Nephron (organoid): ENCODE measurements around the gene ROPN1.
"Not testable (repeated sequence)": the region's sequence is repeated elsewhere in the genome, so short reads cannot be mapped to it uniquely, and the experiment has no call there.

Experiments
- H3K27ac Mint-ChIP-seq, 3 experiments: 2 replicates each; pipeline ENCODE4 v1.8.0; 2020; ENCODE audit warnings: mixed read lengths in 3 of 3, mild to moderate bottlenecking in 2 of 3, moderate library complexity in 1 of 3
- H3K27me3 Mint-ChIP-seq: 2 replicates; pipeline ENCODE4 v1.8.0; 2021; ENCODE audit warnings: low read depth, mild to moderate bottlenecking, moderate library complexity, mixed read lengths
- H3K36me3 Mint-ChIP-seq: 2 replicates; pipeline ENCODE4 v1.8.0; 2020; ENCODE audit warnings: low read depth, mixed read lengths
- H3K4me1 Mint-ChIP-seq: 2 replicates; pipeline ENCODE4 v1.8.0; 2020; ENCODE audit warnings: mixed read lengths
- H3K4me3 Mint-ChIP-seq, 3 experiments: 2 replicates each; pipeline ENCODE4 v1.8.0; 2020; ENCODE audit warnings: mild to moderate bottlenecking in 3 of 3, mixed read lengths in 3 of 3, moderate library complexity in 2 of 3
- H3K9me3 Mint-ChIP-seq: 2 replicates; pipeline ENCODE4 v1.8.0; 2020; ENCODE audit warnings: mixed read lengths
- TF ChIP-seq, protein P1 (sequence below), 3 experiments: fragments of 200-600 bp; sonication (generic); IDR thresholded peaks; one replicate each; pipeline ENCODE4 v1.5.0; 2021; ENCODE audit warnings: antibody characterized with exemption in 3 of 3; ENCODE audit not compliant: unreplicated experiment in 3 of 3

Gene ROPN1

DNA sequence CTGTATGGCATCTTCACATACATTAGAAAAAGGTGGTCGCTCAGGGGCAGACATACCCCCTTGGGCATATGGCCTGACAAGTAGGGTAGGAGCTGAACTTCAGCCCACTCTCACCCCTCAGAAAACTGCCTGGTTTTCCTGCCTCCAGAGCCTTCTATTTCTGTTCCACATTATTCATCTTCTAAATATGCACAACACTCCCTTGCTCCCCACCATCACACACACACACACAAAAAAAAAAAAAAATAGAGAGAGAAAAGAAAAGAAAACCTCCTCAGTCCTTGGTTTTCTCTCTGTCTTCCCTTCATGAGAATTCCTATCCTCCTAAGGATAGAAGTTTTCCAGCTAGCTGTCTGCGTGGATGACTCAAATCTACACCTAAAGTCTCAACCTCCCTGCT, 5.6 kb upstream of the ROPN1 start:
- Mint-ChIP-seq H3K27ac (no peak overlapping the region), H3K4me1 (peaks cover 1% of the 10 kb centered on the region), H3K36me3 (no peaks in the 10 kb centered on the region), H3K27me3 (peaks cover 25% of the 10 kb centered on the region), H3K4me3 (no peak overlapping the region), H3K9me3 (peaks cover 9% of the 10 kb centered on the region)
- TF ChIP-seq, protein P1, sequence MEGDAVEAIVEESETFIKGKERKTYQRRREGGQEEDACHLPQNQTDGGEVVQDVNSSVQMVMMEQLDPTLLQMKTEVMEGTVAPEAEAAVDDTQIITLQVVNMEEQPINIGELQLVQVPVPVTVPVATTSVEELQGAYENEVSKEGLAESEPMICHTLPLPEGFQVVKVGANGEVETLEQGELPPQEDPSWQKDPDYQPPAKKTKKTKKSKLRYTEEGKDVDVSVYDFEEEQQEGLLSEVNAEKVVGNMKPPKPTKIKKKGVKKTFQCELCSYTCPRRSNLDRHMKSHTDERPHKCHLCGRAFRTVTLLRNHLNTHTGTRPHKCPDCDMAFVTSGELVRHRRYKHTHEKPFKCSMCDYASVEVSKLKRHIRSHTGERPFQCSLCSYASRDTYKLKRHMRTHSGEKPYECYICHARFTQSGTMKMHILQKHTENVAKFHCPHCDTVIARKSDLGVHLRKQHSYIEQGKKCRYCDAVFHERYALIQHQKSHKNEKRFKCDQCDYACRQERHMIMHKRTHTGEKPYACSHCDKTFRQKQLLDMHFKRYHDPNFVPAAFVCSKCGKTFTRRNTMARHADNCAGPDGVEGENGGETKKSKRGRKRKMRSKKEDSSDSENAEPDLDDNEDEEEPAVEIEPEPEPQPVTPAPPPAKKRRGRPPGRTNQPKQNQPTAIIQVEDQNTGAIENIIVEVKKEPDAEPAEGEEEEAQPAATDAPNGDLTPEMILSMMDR (IDR thresholded peaks at IDR 0.05; ENCODE audit: unreplicated experiment in 3 of 3): no peak

DNA sequence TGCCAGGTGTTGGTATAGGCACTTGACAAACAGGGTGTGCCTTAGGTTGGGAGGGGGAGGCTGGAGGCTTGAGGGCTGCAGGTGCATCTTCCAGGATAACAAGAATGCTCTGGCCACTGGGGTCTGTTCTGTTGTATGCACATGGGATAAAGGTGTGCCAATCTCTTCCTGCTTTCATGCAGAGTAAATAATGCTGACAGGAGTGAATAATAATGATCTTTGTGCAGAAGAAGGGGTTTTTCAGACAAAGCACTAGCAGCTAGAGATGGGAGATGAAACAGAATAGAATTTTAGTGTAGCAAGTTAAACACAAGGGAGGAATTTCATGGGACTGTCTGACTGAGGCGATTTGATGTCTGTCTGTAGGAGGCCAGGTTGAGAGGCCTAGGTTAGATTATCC, 1.9 kb upstream of the ROPN1 start:
- TF ChIP-seq, protein P1 (IDR thresholded peaks at IDR 0.05; ENCODE audit: unreplicated experiment in 3 of 3): no peak
- no peak overlapping the region for H3K4me3 Mint-ChIP-seq
- no peaks in the 10 kb centered on the region for H3K36me3 Mint-ChIP-seq
- H3K4me1 Mint-ChIP-seq: no peaks in the 10 kb centered on the region
- H3K27me3 Mint-ChIP-seq: peaks cover 25% of the 10 kb centered on the region
- H3K9me3 Mint-ChIP-seq: peaks cover 12% of the 10 kb centered on the region
- no peak overlapping the region for H3K27ac Mint-ChIP-seq

DNA sequence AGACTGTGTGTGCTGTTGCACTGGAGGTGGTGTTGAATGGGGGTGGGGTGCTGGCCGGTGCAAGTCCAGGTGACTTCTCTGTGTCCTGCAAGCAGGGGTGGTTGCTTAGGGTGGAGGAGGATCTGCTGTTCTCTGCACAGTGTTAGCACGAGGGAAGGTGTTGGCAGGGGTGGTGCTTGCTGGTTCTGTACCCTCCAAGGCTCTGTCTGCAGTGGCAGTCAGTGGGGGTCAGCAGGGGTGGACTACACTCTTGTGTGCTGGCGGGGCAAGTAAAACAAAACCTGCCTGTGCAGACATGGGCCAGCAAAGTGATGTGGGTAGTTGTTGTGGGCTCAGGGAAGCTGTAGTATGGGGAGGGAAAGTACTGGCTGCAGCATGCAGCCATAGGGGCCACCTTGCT, 5.5 kb downstream of the ROPN1 start:
- TF ChIP-seq, protein P1 (IDR thresholded peaks at IDR 0.05; ENCODE audit: unreplicated experiment in 3 of 3): no peak
- Mint-ChIP-seq H3K4me3 (no peak overlapping the region), H3K27me3 (peaks cover 55% of the 10 kb centered on the region), H3K9me3 (peaks cover 17% of the 10 kb centered on the region), H3K27ac (no peak overlapping the region), H3K36me3 (no peaks in the 10 kb centered on the region), H3K4me1 (peaks cover 5% of the 10 kb centered on the region)

DNA sequence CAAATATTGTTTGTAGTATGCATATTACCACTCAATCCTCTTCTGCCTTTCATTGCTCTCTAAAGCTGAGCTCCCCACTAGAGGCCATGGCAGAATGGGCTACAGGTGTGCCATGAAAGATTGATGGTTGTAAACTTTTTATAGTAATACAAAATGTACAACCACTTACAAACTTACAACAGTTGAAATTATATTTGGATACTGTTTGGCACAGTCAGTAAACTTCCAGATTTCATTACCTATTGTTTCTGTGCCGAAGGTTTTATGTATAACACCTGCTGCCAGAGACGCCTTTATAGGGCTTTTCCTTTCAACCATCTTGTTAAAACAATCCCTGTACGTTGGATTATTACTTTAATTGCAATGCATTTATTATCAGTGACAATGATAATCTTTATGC, 7.0 kb downstream of the ROPN1 start:
- peaks cover 5% of the 10 kb centered on the region for H3K4me1 Mint-ChIP-seq
- peaks cover 15% of the 10 kb centered on the region for H3K9me3 Mint-ChIP-seq
- TF ChIP-seq, protein P1 (IDR thresholded peaks at IDR 0.05; ENCODE audit: unreplicated experiment in 3 of 3): no peak
- no peaks in the 10 kb centered on the region for H3K36me3 Mint-ChIP-seq
- H3K27me3 Mint-ChIP-seq: peaks cover 59% of the 10 kb centered on the region
- H3K27ac Mint-ChIP-seq: no peak overlapping the region
- no peak overlapping the region for H3K4me3 Mint-ChIP-seq

DNA sequence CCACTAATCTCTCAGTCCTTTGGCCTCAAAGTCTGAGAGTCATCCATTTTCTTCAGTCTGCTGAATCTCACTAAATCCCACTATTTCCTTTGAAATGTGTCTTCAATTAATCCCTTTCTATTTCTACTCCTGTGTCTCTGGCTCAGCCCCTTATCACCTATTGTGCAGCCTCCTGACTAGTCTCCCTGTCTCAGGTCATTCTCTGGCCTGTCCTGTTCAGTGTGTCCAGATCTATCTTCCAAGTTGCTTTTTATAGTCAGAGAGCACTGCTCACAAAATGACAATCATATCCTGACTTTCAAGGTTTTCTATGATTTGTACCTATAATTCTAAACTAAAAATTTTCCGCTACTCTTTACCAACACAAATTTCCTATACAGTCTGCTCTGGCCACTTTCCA, 7.6 kb downstream of the ROPN1 start:
- no peaks in the 10 kb centered on the region for H3K36me3 Mint-ChIP-seq
- peaks cover 14% of the 10 kb centered on the region for H3K9me3 Mint-ChIP-seq
- H3K4me1 Mint-ChIP-seq: peaks cover 5% of the 10 kb centered on the region
- TF ChIP-seq, protein P1 (IDR thresholded peaks at IDR 0.05; ENCODE audit: unreplicated experiment in 3 of 3): no peak
- peaks cover 58% of the 10 kb centered on the region for H3K27me3 Mint-ChIP-seq
- H3K27ac Mint-ChIP-seq: no peak overlapping the region
- H3K4me3 Mint-ChIP-seq: no peak overlapping the region

DNA sequence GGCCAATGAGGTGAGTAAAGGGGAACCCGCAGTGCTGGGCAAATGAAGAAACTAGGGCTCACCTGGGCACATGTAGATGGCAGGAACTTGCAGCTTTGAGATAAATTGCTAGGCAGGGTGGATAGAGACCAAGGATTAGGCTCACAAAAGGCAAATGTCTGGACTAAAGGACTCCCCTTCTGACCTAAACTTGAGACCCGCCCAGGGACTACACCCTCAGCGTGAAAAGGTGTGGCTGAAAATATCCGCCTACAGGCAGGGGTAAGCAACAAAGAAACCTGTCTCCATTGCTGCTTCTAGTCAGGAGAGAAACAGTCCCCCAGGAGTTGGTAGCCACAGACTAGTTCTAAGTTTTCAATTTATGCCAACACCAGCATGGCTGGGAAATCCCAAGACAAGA, 10.6 kb downstream of the ROPN1 start:
- H3K4me3 Mint-ChIP-seq, H3K36me3 Mint-ChIP-seq, H3K4me1 Mint-ChIP-seq, H3K27ac Mint-ChIP-seq: not testable (repeated sequence)
- Mint-ChIP-seq H3K27me3 (peaks cover 44% of the 10 kb centered on the region), H3K9me3 (peaks cover 14% of the 10 kb centered on the region)
